Endodermal cell (in vitro differentiated cells): ENCODE results near the gene SPACDR. TPM values are rescaled to one million over a fixed set of nuclear protein-coding genes. Genes with fewer than 3 reads are reported as not detected.

Experiments used
- DNase-seq: peaks from one replicate; pipeline ENCODE4 v3.0.0-alpha.2; 2017
- H3K27ac ChIP-seq: 2 replicates; pipeline ENCODE4 v1.5.1; 2013; ENCODE audit warnings: mild to moderate bottlenecking, low read depth, low read length, moderate library complexity
- H3K27me3 ChIP-seq: 2 replicates; pipeline ENCODE4 v1.6.1; 2013; ENCODE audit warnings: mild to moderate bottlenecking, low read length, moderate library complexity; ENCODE audit not compliant: insufficient read depth, control insufficient read depth, poor library complexity, severe bottlenecking
- H3K36me3 ChIP-seq: 2 replicates; pipeline ENCODE4 v1.7.0; 2013; ENCODE audit warnings: mild to moderate bottlenecking, low read length, moderate library complexity; ENCODE audit not compliant: control insufficient read depth, insufficient read depth
- H3K4me1 ChIP-seq: one replicate; pipeline ENCODE4 v1.7.0; 2013; ENCODE audit warnings: low read length; ENCODE audit not compliant: control insufficient read depth, insufficient read depth
- H3K4me3 ChIP-seq: 2 replicates; pipeline ENCODE4 v1.5.1; 2013; ENCODE audit warnings: mild to moderate bottlenecking, low read length, moderate library complexity
- H3K9ac ChIP-seq: 2 replicates; pipeline ENCODE4 v1.6.1; 2013; ENCODE audit warnings: mild to moderate bottlenecking, low read length, moderate library complexity; ENCODE audit not compliant: poor library complexity, severe bottlenecking; ENCODE audit errors: extremely low read depth
- H3K9me3 ChIP-seq: 2 replicates; pipeline ENCODE4 v1.6.1; 2013; ENCODE audit warnings: mild to moderate bottlenecking, low read length, moderate library complexity; ENCODE audit not compliant: control insufficient read depth
- H3K27ac Mint-ChIP-seq: 2 replicates; pipeline ENCODE4 v1.8.0; 2020; ENCODE audit warnings: mixed read lengths
- H3K27me3 Mint-ChIP-seq: 2 replicates; pipeline ENCODE4 v1.8.0; 2021; ENCODE audit warnings: mild to moderate bottlenecking, mixed read lengths; ENCODE audit not compliant: insufficient read depth
- H3K36me3 Mint-ChIP-seq: 2 replicates; pipeline ENCODE4 v1.8.0; 2020; ENCODE audit warnings: low read depth, mixed read lengths
- H3K4me1 Mint-ChIP-seq: 2 replicates; pipeline ENCODE4 v1.8.0; 2020; ENCODE audit warnings: mixed read lengths
- H3K4me3 Mint-ChIP-seq: 2 replicates; pipeline ENCODE4 v1.8.0; 2020; ENCODE audit warnings: mild to moderate bottlenecking, moderate library complexity, mixed read lengths
- H3K9me3 Mint-ChIP-seq: 2 replicates; pipeline ENCODE4 v1.8.0; 2020; ENCODE audit warnings: mild to moderate bottlenecking, mixed read lengths
- CTCF ChIP-seq: fragments of 200-600 bp; sonication (generic); conservative IDR thresholded peaks from 2 replicates; pipeline ENCODE4 v1.5.0; 2021; ENCODE audit warnings: antibody characterized with exemption, mild to moderate bottlenecking
- WGBS, 2 experiments: methylation state at CpG; one replicate each; pipeline versions ENCODE4 v1.1.5 to v1.1.7; 2013; ENCODE audit warnings: missing lambda C conversion rate in 2 of 2, mixed read lengths in 1 of 2; ENCODE audit not compliant: insufficient coverage in 1 of 2, insufficient read length in 1 of 2; 5-methylcytosine and 5-hydroxymethylcytosine counted together
- total RNA-seq, 2 donors: library from RNA; stranded (reverse); fragmentation: NEBNext Ultra II Directional in 1 of 2; extraction: Animal tissue kit (Norgen Biotek cat#: 25700) in 1 of 2; gene quantifications; 2 replicates in 1 of 2; 3 replicates in 1 of 2; pipeline ENCODE4 v1.2.1, GENCODE V29; 2021

The SPACDR gene
- total RNA-seq, 2 donors from 2014 or later: 1.3 to 1.5 TPM

GRCh38 chr7:100433276-100433591, 30.8 kb downstream of the SPACDR start:
- Histone ChIP-seq H3K27ac (no peak overlapping the region), H3K9me3 (no peaks in the 10 kb centered on the region), H3K9ac (no peak overlapping the region), H3K27me3 (no peaks in the 10 kb centered on the region), H3K4me3 (peak overlapping the region; percentile 97), H3K4me1 (peaks cover 24% of the 10 kb centered on the region), H3K36me3 (peaks cover 51% of the 10 kb centered on the region)
- Mint-ChIP-seq H3K4me1 (peaks cover 43% of the 10 kb centered on the region), H3K36me3 (peaks cover 39% of the 10 kb centered on the region), H3K27me3 (peaks cover 1% of the 10 kb centered on the region), H3K9me3 (no peaks in the 10 kb centered on the region), H3K4me3 (peak overlapping the region; percentile 89), H3K27ac (peak overlapping the region; percentile 91)
- DNase-seq: no peak
- no peak for TF ChIP-seq CTCF
- WGBS, 2 experiments: 87 to 100% methylated on average over 1 to 4 of the region's 4 CpGs

GRCh38 chr7:100432621-100433275, 31.3 kb downstream of the SPACDR start:
- Histone ChIP-seq H3K4me3 (peak overlapping the region; percentile 97), H3K9me3 (no peaks in the 10 kb centered on the region), H3K9ac (peak overlapping the region; percentile 94), H3K27ac (peak overlapping the region; percentile 57), H3K27me3 (no peaks in the 10 kb centered on the region), H3K4me1 (peaks cover 24% of the 10 kb centered on the region), H3K36me3 (peaks cover 50% of the 10 kb centered on the region)
- peaks cover 38% of the 10 kb centered on the region for H3K36me3 Mint-ChIP-seq
- peaks cover 6% of the 10 kb centered on the region for H3K27me3 Mint-ChIP-seq
- H3K27ac Mint-ChIP-seq: peak overlapping the region; percentile 93
- H3K9me3 Mint-ChIP-seq: peaks cover 5% of the 10 kb centered on the region
- WGBS, 2 experiments: 95% methylated on average over 13 to 21 of the region's 21 CpGs
- peak overlapping the region; percentile 89 for H3K4me3 Mint-ChIP-seq
- DNase-seq: no peak
- no peak for TF ChIP-seq CTCF
- H3K4me1 Mint-ChIP-seq: peaks cover 43% of the 10 kb centered on the region

- peak overlapping the region; percentile 94 for H3K9ac ChIP-seq
- H3K36me3 ChIP-seq: peaks cover 43% of the 10 kb centered on the region
- peaks cover 7% of the 10 kb centered on the region for H3K9me3 Mint-ChIP-seq
- H3K4me3 Mint-ChIP-seq: peak overlapping the region; percentile 89
- TF ChIP-seq CTCF: no peak
- peaks cover 24% of the 10 kb centered on the region for H3K4me1 ChIP-seq
- H3K9me3 ChIP-seq: no peaks in the 10 kb centered on the region
- peaks cover 38% of the 10 kb centered on the region for H3K36me3 Mint-ChIP-seq
- WGBS, 2 experiments: 72 to 85% methylated on average over 4 of the region's 4 CpGs
- H3K4me1 Mint-ChIP-seq: peaks cover 43% of the 10 kb centered on the region
- H3K27ac Mint-ChIP-seq: peak overlapping the region; percentile 93
- no peaks in the 10 kb centered on the region for H3K27me3 ChIP-seq
- H3K27ac ChIP-seq: peak overlapping the region; percentile 57
- peak overlapping the region; percentile 97 for H3K4me3 ChIP-seq
- peaks cover 12% of the 10 kb centered on the region for H3K27me3 Mint-ChIP-seq
- DNase-seq: no peak
These were observed 32.0 kb downstream of the SPACDR start for GRCh38 chr7:100432053-100432452.
